B cell (primary cell): ENCODE results near the gene RFK. TPM values are rescaled to one million over a fixed set of nuclear protein-coding genes. Genes with fewer than 3 reads are reported as not detected.

Experiments used
- ATAC-seq: fragments of 200-7000 bp; cut with Tn5 transposase; one replicate; pipeline ENCODE4 v1.10.0; 2021; ENCODE audit warnings: low read depth, mild to moderate bottlenecking, moderate number of reproducible peaks, moderate library complexity
- CTCF ChIA-PET: fragments of 350-600 bp; sonication (Branson Sonifier 250); formaldehyde crosslinking; loops from one replicate; lab custom pipeline; 2021; ENCODE audit warnings: antibody characterized with exemption, inconsistent platforms; lab: Charles Lee
- POLR2A ChIA-PET: fragments of 350-600 bp; sonication (Branson Sonifier 250); formaldehyde crosslinking; loops from one replicate; lab custom pipeline; 2021; ENCODE audit warnings: antibody characterized with exemption; lab: Charles Lee
- DNase-seq: peaks from one replicate; pipeline ENCODE4 v3.0.0; 2013
- H2AFZ ChIP-seq: 2 replicates; pipeline ENCODE4 v1.6.1; 2012; ENCODE audit warnings: mild to moderate bottlenecking, low read depth, low read length; ENCODE audit not compliant: insufficient read depth, poor library complexity, severe bottlenecking
- H3K27ac ChIP-seq, 2 donors: 1 replicate in 1 of 2; 2 replicates in 1 of 2; pipeline ENCODE4 v1.5.1; 2012 to 2013; ENCODE audit warnings: low read length in 2 of 2, mild to moderate bottlenecking in 2 of 2, moderate library complexity in 1 of 2
- H3K27me3 ChIP-seq, 4 experiments: fragments of 200-600 bp in 1 of 4; sonication (generic) in 1 of 4; replicated peaks in 1 of 4; 1 replicate in 2 of 4; 2 replicates in 2 of 4; pipeline versions ENCODE4 v1.6.1 to v1.7.0; 2013 to 2016; ENCODE audit warnings: low read length in 3 of 4, mild to moderate bottlenecking in 2 of 4, mixed read lengths in 1 of 4, moderate library complexity in 1 of 4; ENCODE audit not compliant: insufficient read depth in 4 of 4, control insufficient read depth in 3 of 4; ENCODE audit errors: control extremely low read depth in 1 of 4
- H3K36me3 ChIP-seq, 2 experiments: replicated peaks in 1 of 2; 1 replicate in 1 of 2; 2 replicates in 1 of 2; pipeline versions ENCODE4 v1.6.1 to v1.7.1; 2013; ENCODE audit warnings: low read length in 1 of 2; ENCODE audit not compliant: insufficient read depth in 2 of 2, control insufficient read depth in 1 of 2; ENCODE audit errors: control extremely low read depth in 1 of 2, extremely low read depth in 1 of 2
- H3K4me1 ChIP-seq, 2 donors: fragments of 200-600 bp in 1 of 2; sonication (generic) in 1 of 2; 1 replicate in 1 of 2; 2 replicates in 1 of 2; pipeline versions ENCODE4 v1.5.1 to v1.6.1; 2013 to 2017; ENCODE audit warnings: low read length in 2 of 2; ENCODE audit not compliant: control insufficient read depth in 2 of 2, insufficient read depth in 2 of 2
- H3K4me2 ChIP-seq: replicated peaks from 2 replicates; pipeline ENCODE3; 2012; ENCODE audit warnings: mild to moderate bottlenecking, low read depth, low read length; ENCODE audit not compliant: poor library complexity, severe bottlenecking
- H3K4me3 ChIP-seq, 5 experiments: fragments of 200-600 bp in 1 of 5; sonication (generic) in 1 of 5; 1 replicate in 3 of 5; 2 replicates in 2 of 5; pipeline versions ENCODE4 v1.5.1 to v1.7.0; 2011 to 2016; ENCODE audit warnings: low read length in 4 of 5, mild to moderate bottlenecking in 4 of 5, low read depth in 2 of 5, control low read depth in 1 of 5, moderate library complexity in 1 of 5; ENCODE audit not compliant: insufficient read depth in 1 of 5; ENCODE audit errors: control extremely low read depth in 1 of 5, extremely low read depth in 1 of 5
- H3K79me2 ChIP-seq: fragments of 200-600 bp; sonication (generic); one replicate; pipeline ENCODE4 v1.6.0; 2016; ENCODE audit warnings: low read length; ENCODE audit not compliant: control insufficient read depth, insufficient read depth
- H3K9ac ChIP-seq: fragments of 200-600 bp; sonication (generic); 2 replicates; pipeline ENCODE4 v1.6.1; 2017; ENCODE audit warnings: mild to moderate bottlenecking, low read length, moderate library complexity
- H3K9me3 ChIP-seq, 3 donors: one replicate each; pipeline versions ENCODE4 v1.6.1 to v1.7.1; 2013; ENCODE audit warnings: low read length in 2 of 3; ENCODE audit not compliant: control insufficient read depth in 2 of 3, insufficient read depth in 1 of 3; ENCODE audit errors: control extremely low read depth in 1 of 3
- H4K20me1 ChIP-seq: 2 replicates; pipeline ENCODE4 v1.6.0; 2012; ENCODE audit warnings: mild to moderate bottlenecking, low read length; ENCODE audit not compliant: insufficient read depth, control insufficient read depth, poor library complexity, severe bottlenecking
- H3K27ac Mint-ChIP-seq: one replicate; pipeline ENCODE4 v1.8.0; 2021; ENCODE audit warnings: mixed read lengths
- H3K27me3 Mint-ChIP-seq: one replicate; pipeline ENCODE4 v1.8.0; 2021; ENCODE audit warnings: mixed read lengths
- H3K4me1 Mint-ChIP-seq: one replicate; pipeline ENCODE4 v1.8.0; 2021; ENCODE audit warnings: mixed read lengths
- H3K4me3 Mint-ChIP-seq: one replicate; pipeline ENCODE4 v1.8.0; 2021; ENCODE audit warnings: mixed read lengths
- H3K9me3 Mint-ChIP-seq: one replicate; pipeline ENCODE4 v1.8.0; 2022; ENCODE audit warnings: mixed read lengths; ENCODE audit not compliant: insufficient read depth
- EZH2 ChIP-seq: IDR thresholded peaks from 2 replicates; pipeline ENCODE4 v1.6.1; 2012; ENCODE audit warnings: borderline replicate concordance, low read depth, mild to moderate bottlenecking, moderate library complexity, low read length; ENCODE audit not compliant: insufficient read depth, poor library complexity, severe bottlenecking
- WGBS: methylation state at CpG from one replicate; pipeline ENCODE4 v1.1.5; 2013; ENCODE audit warnings: missing lambda C conversion rate; ENCODE audit not compliant: insufficient coverage; 5-methylcytosine and 5-hydroxymethylcytosine counted together
- intact Hi-C: fragments of 100-400 bp; cut with micrococcal nuclease; formaldehyde crosslinking; loops from one replicate; pipeline ENCODE4 v1.10.0; 2022
- polyA plus RNA-seq: library from polyadenylated mRNA; depleted of rRNA; stranded (reverse); fragments of >200 nt; gene quantifications from 2 replicates; pipeline ENCODE4 v1.2.3, GENCODE V29; 2012
- total RNA-seq, 2 donors: library from RNA; stranded (reverse); fragments of 120-200 nt in 1 of 2; gene quantifications; 1 replicate in 1 of 2; 2 replicates in 1 of 2; pipeline versions ENCODE4 v1.2.3 to v1.2.4, GENCODE V29; 2013 to 2022
- TF ChIP-seq, protein P1 (sequence below): fragments of 200-600 bp; IDR thresholded peaks from one replicate; pipeline ENCODE4 v1.8.0; 2022; ENCODE audit warnings: antibody characterized with exemption, mild to moderate bottlenecking

The RFK gene
- total and polyA plus RNA-seq, 2 donors (not counting 1 experiment from before 2014, with no cell fraction given), result 3.4 to 9.0 TPM

DNA sequence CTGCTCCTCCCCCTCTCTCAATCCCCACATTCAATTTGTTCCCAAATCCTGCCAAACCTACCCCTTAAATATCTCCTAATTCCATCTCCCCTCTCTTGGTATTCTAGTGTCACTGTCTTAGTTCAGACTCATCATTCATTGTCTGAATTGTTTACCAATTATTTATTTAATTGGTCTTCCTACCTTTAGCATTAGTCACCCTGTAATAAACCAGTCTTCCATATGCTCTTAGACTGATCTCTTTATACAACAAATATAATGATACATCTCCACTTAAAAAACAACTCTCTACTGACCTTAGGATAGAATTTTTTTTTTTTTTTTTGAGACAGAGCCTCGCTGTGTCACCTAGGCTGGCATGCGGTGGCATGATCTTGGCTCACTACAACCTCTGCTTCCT, 51.4 kb downstream of the RFK start:
- Histone ChIP-seq H3K4me3 (no peak overlapping the region), H3K27ac (no peak overlapping the region), H3K36me3 (no peaks in the 10 kb centered on the region), H2AFZ (no peak overlapping the region), H3K4me1 (no peaks in the 10 kb centered on the region), H3K27me3 (peaks cover 0 to 2% (median 0%) of the 10 kb centered on the region in 4 experiments), H3K9ac (no peak overlapping the region), H3K4me2 (no peak overlapping the region), H3K9me3 (peaks cover 0 to 4% (median 0%) of the 10 kb centered on the region in 3 donors), H3K79me2 (no peaks in the 10 kb centered on the region), H4K20me1 (no peaks in the 10 kb centered on the region)
- Mint-ChIP-seq H3K9me3 (no peaks in the 10 kb centered on the region), H3K4me1 (no peaks in the 10 kb centered on the region), H3K27me3 (peaks cover 22% of the 10 kb centered on the region), H3K4me3 (no peak overlapping the region), H3K27ac (no peak overlapping the region)
- ChIA-PET POLR2A (no interaction called here), CTCF (no interaction called here)
- no CpG with 5 or more reads among the region's 2 CpGs for whole genome bisulfite sequencing
- DNase-seq (no peak), ATAC-seq (no peak)
- intact Hi-C loops, result no loop called here
- TF ChIP-seq EZH2, result no peak

- POLR2A ChIA-PET, result no interaction called here
- DNase-seq, result no peak
- no peak overlapping the region for H3K4me3 Mint-ChIP-seq
These were observed 52.0 kb downstream of the RFK start for GRCh38 chr9:76342201-76342600.

More at GRCh38 chr9:76342201-76342600, 52.0 kb downstream of the RFK start:
- Histone ChIP-seq H3K4me1 (no peaks in the 10 kb centered on the region), H3K36me3 (no peaks in the 10 kb centered on the region), H3K9me3 (peaks cover 0 to 4% (median 0%) of the 10 kb centered on the region in 3 donors), H4K20me1 (no peaks in the 10 kb centered on the region), H3K9ac (no peak overlapping the region), H2AFZ (no peak overlapping the region), H3K4me2 (no peak overlapping the region), H3K4me3 (no peak overlapping the region), H3K27me3 (peaks cover 0 to 2% (median 0%) of the 10 kb centered on the region in 4 experiments), H3K27ac (no peak overlapping the region), H3K79me2 (no peaks in the 10 kb centered on the region)
- Mint-ChIP-seq H3K27ac (no peak overlapping the region), H3K27me3 (peaks cover 21% of the 10 kb centered on the region), H3K9me3 (no peaks in the 10 kb centered on the region), H3K4me1 (no peaks in the 10 kb centered on the region)
- CTCF ChIA-PET, result no interaction called here
- intact Hi-C loops, result no loop called here
- no CpG with 5 or more reads among the region's 1 CpG for WGBS
- no peak for ATAC-seq
- no peak for TF ChIP-seq EZH2
- TF ChIP-seq, protein P1, sequence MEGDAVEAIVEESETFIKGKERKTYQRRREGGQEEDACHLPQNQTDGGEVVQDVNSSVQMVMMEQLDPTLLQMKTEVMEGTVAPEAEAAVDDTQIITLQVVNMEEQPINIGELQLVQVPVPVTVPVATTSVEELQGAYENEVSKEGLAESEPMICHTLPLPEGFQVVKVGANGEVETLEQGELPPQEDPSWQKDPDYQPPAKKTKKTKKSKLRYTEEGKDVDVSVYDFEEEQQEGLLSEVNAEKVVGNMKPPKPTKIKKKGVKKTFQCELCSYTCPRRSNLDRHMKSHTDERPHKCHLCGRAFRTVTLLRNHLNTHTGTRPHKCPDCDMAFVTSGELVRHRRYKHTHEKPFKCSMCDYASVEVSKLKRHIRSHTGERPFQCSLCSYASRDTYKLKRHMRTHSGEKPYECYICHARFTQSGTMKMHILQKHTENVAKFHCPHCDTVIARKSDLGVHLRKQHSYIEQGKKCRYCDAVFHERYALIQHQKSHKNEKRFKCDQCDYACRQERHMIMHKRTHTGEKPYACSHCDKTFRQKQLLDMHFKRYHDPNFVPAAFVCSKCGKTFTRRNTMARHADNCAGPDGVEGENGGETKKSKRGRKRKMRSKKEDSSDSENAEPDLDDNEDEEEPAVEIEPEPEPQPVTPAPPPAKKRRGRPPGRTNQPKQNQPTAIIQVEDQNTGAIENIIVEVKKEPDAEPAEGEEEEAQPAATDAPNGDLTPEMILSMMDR, result no peak
